ENCODE data around the gene TRIP10. TPM values are rescaled to one million over a fixed set of nuclear protein-coding genes. Genes with fewer than 3 reads are reported as not detected.

Gene TRIP10
- total and polyA plus RNA-seq, 2 of the 13 experiments (the other 11 are each of a cell fraction or from before 2014, with no cell fraction given): 32.5 to 33.2 TPM

DNA sequence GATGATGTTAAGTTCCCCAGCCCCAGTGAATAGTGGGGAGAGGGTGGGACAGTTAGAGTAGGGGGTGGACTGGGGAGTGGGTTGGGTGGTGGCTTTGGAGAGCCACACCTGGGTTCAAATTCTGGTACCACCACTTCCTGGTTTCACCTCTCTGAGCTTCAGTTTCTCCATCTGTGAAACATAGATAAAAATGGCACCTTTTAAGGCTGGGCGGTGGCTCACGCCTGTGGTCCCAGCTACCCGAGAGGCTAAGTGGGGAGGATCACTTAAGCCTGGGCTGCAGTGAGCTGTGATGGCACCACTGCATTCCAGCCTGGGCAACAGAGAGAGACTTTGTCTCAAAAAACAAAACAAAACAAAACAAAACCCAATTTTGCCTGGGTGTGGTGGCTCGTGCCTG lies 38.9 kb downstream of the TRIP10 start:
- no peaks in the 10 kb centered on the region for H3K27me3 ChIP-seq (ENCODE audit: control insufficient read depth in 1 of 2, insufficient read depth in 2 of 2, low read length in 2 of 2)
- intact Hi-C loops (cut with micrococcal nuclease; ENCODE audit: unreplicated experiment): no loop called here
- no peak overlapping the region for H3K4me3 ChIP-seq (replicated peaks in 1 of 3; ENCODE audit: insufficient read depth in 1 of 3, low read depth in 2 of 3, low read length in 3 of 3)
- no peaks in the 10 kb centered on the region for H3K36me3 ChIP-seq (replicated peaks in 1 of 2; ENCODE audit: control insufficient read depth in 1 of 2, insufficient read depth in 2 of 2, low read length in 2 of 2)
- no peak overlapping the region for H3K4me2 ChIP-seq (ENCODE audit: low read depth, low read length)
- no peak overlapping the region for H2AFZ ChIP-seq (ENCODE audit: low read length)
- ChIA-PET POLR2A (no interaction called here), CTCF (ENCODE audit: low intra/inter-chr PET ratio, low total read pairs) (no interaction called here)
- ATAC-seq (no peak), FAIRE-seq (no peak), DNase-seq (ENCODE audit: low spot score) (no peak)
- in situ Hi-C loops (cut with HindIII; ENCODE audit: extremely low pct_ligation_motif_present, low pct_unique_long_range_greater_than_20kb): no loop called here
- H3K9ac ChIP-seq (ENCODE audit: insufficient read depth, low read depth, low read length): no peak overlapping the region
- H3K79me2 ChIP-seq (ENCODE audit: insufficient read depth, low read length): no peaks in the 10 kb centered on the region
- no peak overlapping the region for H3K27ac ChIP-seq (ENCODE audit: extremely low read length, insufficient read depth, low read length)
- no peaks in the 10 kb centered on the region for H3K9me3 ChIP-seq (ENCODE audit: low read length)
- BruUV-seq (replicated peaks): no TSS peak
- WGBS (ENCODE audit: low lambda C conversion rate): 56% methylated on average over 4 of the region's 4 CpGs
- no peaks in the 10 kb centered on the region for H4K20me1 ChIP-seq (ENCODE audit: insufficient read depth, low read length)
- H3K4me1 ChIP-seq (ENCODE audit: insufficient read depth, low read length): no peaks in the 10 kb centered on the region
- TF ChIP-seq KLF6 (CRISPR knock-in tag; IDR thresholded peaks at IDR 0.05): no peak
- no peak for TF ChIP-seq ZFP90 (CRISPR knock-in tag; IDR thresholded peaks at IDR 0.05; ENCODE audit: borderline replicate concordance)
- no peak for TF ChIP-seq HNRNPUL1 (IDR thresholded peaks at IDR 0.05; ENCODE audit: low read depth, low read length)
- TF ChIP-seq ZBTB42 (CRISPR knock-in tag; IDR thresholded peaks at IDR 0.05): no peak
- TF ChIP-seq PATZ1 (CRISPR knock-in tag; IDR thresholded peaks at IDR 0.05): no peak
- no peak for TF ChIP-seq PHF5A (CRISPR knock-in tag; IDR thresholded peaks at IDR 0.05; ENCODE audit: low read depth, unreplicated experiment)
- no peak for TF ChIP-seq ZNF747 (CRISPR knock-in tag; IDR thresholded peaks at IDR 0.05; ENCODE audit: borderline replicate concordance)
- TF ChIP-seq ZNF619 (CRISPR knock-in tag; IDR thresholded peaks at IDR 0.05): no peak
- no peak for TF ChIP-seq SNRNP70 (IDR thresholded peaks at IDR 0.05; ENCODE audit: low read depth, low read length)
- TF ChIP-seq, protein P1, sequence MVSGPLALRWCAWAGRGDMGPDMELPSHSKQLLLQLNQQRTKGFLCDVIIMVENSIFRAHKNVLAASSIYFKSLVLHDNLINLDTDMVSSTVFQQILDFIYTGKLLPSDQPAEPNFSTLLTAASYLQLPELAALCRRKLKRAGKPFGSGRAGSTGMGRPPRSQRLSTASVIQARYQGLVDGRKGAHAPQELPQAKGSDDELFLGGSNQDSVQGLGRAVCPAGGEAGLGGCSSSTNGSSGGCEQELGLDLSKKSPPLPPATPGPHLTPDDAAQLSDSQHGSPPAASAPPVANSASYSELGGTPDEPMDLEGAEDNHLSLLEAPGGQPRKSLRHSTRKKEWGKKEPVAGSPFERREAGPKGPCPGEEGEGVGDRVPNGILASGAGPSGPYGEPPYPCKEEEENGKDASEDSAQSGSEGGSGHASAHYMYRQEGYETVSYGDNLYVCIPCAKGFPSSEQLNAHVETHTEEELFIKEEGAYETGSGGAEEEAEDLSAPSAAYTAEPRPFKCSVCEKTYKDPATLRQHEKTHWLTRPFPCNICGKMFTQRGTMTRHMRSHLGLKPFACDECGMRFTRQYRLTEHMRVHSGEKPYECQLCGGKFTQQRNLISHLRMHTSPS (CRISPR knock-in tag; IDR thresholded peaks at IDR 0.05; ENCODE audit: low read depth): no peak
- no peak for TF ChIP-seq SP5 (CRISPR knock-in tag; IDR thresholded peaks at IDR 0.05; ENCODE audit: borderline replicate concordance, low read depth)
- no peak for TF ChIP-seq NFE2L1 (CRISPR knock-in tag; IDR thresholded peaks at IDR 0.05; ENCODE audit: borderline replicate concordance)
- no peak for TF ChIP-seq ZNF343 (CRISPR knock-in tag; IDR thresholded peaks at IDR 0.05)
- no peak for TF ChIP-seq SP140L (CRISPR knock-in tag; IDR thresholded peaks at IDR 0.05; ENCODE audit: borderline replicate concordance)
- TF ChIP-seq ZBTB33 (CRISPR knock-in tag; IDR thresholded peaks at IDR 0.05): no peak
- TF ChIP-seq, protein P2, sequence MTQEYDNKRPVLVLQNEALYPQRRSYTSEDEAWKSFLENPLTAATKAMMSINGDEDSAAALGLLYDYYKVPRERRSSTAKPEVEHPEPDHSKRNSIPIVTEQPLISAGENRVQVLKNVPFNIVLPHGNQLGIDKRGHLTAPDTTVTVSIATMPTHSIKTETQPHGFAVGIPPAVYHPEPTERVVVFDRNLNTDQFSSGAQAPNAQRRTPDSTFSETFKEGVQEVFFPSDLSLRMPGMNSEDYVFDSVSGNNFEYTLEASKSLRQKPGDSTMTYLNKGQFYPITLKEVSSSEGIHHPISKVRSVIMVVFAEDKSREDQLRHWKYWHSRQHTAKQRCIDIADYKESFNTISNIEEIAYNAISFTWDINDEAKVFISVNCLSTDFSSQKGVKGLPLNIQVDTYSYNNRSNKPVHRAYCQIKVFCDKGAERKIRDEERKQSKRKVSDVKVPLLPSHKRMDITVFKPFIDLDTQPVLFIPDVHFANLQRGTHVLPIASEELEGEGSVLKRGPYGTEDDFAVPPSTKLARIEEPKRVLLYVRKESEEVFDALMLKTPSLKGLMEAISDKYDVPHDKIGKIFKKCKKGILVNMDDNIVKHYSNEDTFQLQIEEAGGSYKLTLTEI (CRISPR knock-in tag; conservative IDR thresholded peaks at IDR 0.05): no peak
- TF ChIP-seq ZNF253 (CRISPR knock-in tag; IDR thresholded peaks at IDR 0.05; ENCODE audit: borderline replicate concordance): no peak
- TF ChIP-seq ZNF724P (CRISPR knock-in tag; IDR thresholded peaks at IDR 0.05; ENCODE audit: borderline replicate concordance): no peak
- no peak for TF ChIP-seq PRPF4 (IDR thresholded peaks at IDR 0.05; ENCODE audit: low read depth, low read length, poor library complexity, severe bottlenecking)

Data from HepG2 (cell line).